ENCODE data around the gene CAMK2G. TPM values are rescaled to one million over a fixed set of nuclear protein-coding genes. Genes with fewer than 3 reads are reported as not detected.

Gene CAMK2G
- total and polyA plus RNA-seq, 5 donors from 2014 or later, result 4.3 to 58.8 (median 4.9) TPM

- no peaks in the 10 kb centered on the region for H3K9me3 Mint-ChIP-seq
- no peak for DNase-seq
- no peaks in the 10 kb centered on the region for H3K9me3 ChIP-seq (ENCODE audit: control insufficient read depth in 2 of 2, low read length in 2 of 2)
- no peak overlapping the region for H3K4me3 ChIP-seq (ENCODE audit: low read depth, low read length)
- peaks cover 20% of the 10 kb centered on the region for H3K36me3 Mint-ChIP-seq
- H3K4me1 ChIP-seq (ENCODE audit: control insufficient read depth, insufficient read depth, low read length, poor library complexity, severe bottlenecking), result peaks cover 88% of the 10 kb centered on the region
- H3K27ac ChIP-seq (ENCODE audit: insufficient read depth, low read length, poor library complexity, severe bottlenecking), result peak overlapping the region; percentile 79
- no peak for ATAC-seq (ENCODE audit: low read depth in 2 of 2)
- no peaks in the 10 kb centered on the region for H3K27me3 ChIP-seq (ENCODE audit: control insufficient read depth, insufficient read depth, low read length)
- peaks cover 45% of the 10 kb centered on the region for H3K36me3 ChIP-seq (ENCODE audit: control insufficient read depth, insufficient read depth, low read length)
- no peaks in the 10 kb centered on the region for H3K27me3 Mint-ChIP-seq
- peaks cover 4 to 92% (median 52%) of the 10 kb centered on the region in 4 donors for H3K4me1 Mint-ChIP-seq
- peak overlapping the region in 3 of 4 donors; percentile 16 to 85 (median 53) for H3K4me3 Mint-ChIP-seq
- H3K27ac Mint-ChIP-seq, result peak overlapping the region; percentile 96 to 97 (median 97)
Observed at GRCh38 chr10:73863039-73863817, 11.1 kb downstream of the CAMK2G start.

- ATAC-seq (ENCODE audit: low read depth in 2 of 2), result no peak
- Histone ChIP-seq H3K27ac (ENCODE audit: insufficient read depth, low read length, poor library complexity, severe bottlenecking) (no peak overlapping the region), H3K4me1 (ENCODE audit: control insufficient read depth, insufficient read depth, low read length, poor library complexity, severe bottlenecking) (peaks cover 88% of the 10 kb centered on the region), H3K9me3 (ENCODE audit: control insufficient read depth in 2 of 2, low read length in 2 of 2) (no peaks in the 10 kb centered on the region), H3K27me3 (ENCODE audit: control insufficient read depth, insufficient read depth, low read length) (no peaks in the 10 kb centered on the region), H3K36me3 (ENCODE audit: control insufficient read depth, insufficient read depth, low read length) (peaks cover 52% of the 10 kb centered on the region), H3K4me3 (ENCODE audit: low read depth, low read length) (no peak overlapping the region)
- peaks cover 28% of the 10 kb centered on the region for H3K36me3 Mint-ChIP-seq
- peak overlapping the region; percentile 87 to 96 (median 87) for H3K27ac Mint-ChIP-seq
- no peak for DNase-seq
- H3K9me3 Mint-ChIP-seq, result no peaks in the 10 kb centered on the region
- peaks cover 12 to 92% (median 62%) of the 10 kb centered on the region in 4 donors for H3K4me1 Mint-ChIP-seq
- H3K4me3 Mint-ChIP-seq, result peak overlapping the region in 2 of 4 donors; percentile 16 to 85
- H3K27me3 Mint-ChIP-seq, result no peaks in the 10 kb centered on the region
Observed at GRCh38 chr10:73862011-73862410, 12.3 kb downstream of the CAMK2G start.

- DNase-seq (no peak), ATAC-seq (ENCODE audit: low read depth in 2 of 2) (no peak)
- H3K27me3 Mint-ChIP-seq, result no peaks in the 10 kb centered on the region
- Histone ChIP-seq H3K27me3 (ENCODE audit: control insufficient read depth, insufficient read depth, low read length) (no peaks in the 10 kb centered on the region), H3K4me3 (ENCODE audit: low read depth, low read length) (no peak overlapping the region), H3K27ac (ENCODE audit: insufficient read depth, low read length, poor library complexity, severe bottlenecking) (no peak overlapping the region), H3K9me3 (ENCODE audit: control insufficient read depth in 2 of 2, low read length in 2 of 2) (no peaks in the 10 kb centered on the region), H3K36me3 (ENCODE audit: control insufficient read depth, insufficient read depth, low read length) (peaks cover 65% of the 10 kb centered on the region), H3K4me1 (ENCODE audit: control insufficient read depth, insufficient read depth, low read length, poor library complexity, severe bottlenecking) (peaks cover 70% of the 10 kb centered on the region)
- no peaks in the 10 kb centered on the region for H3K9me3 Mint-ChIP-seq
- H3K4me3 Mint-ChIP-seq, result peak overlapping the region in 1 of 4 donors; percentile 73
- peaks cover 34% of the 10 kb centered on the region for H3K36me3 Mint-ChIP-seq
- H3K27ac Mint-ChIP-seq, result peak overlapping the region; percentile 60 to 75 (median 69)
- peaks cover 13 to 87% (median 50%) of the 10 kb centered on the region in 4 donors for H3K4me1 Mint-ChIP-seq
Observed at GRCh38 chr10:73859784-73860491, 14.4 kb downstream of the CAMK2G start.

GRCh38 chr10:73859428-73859783 is 14.9 kb downstream of the CAMK2G start:
- peak overlapping the region; percentile 32 to 69 (median 60) for H3K27ac Mint-ChIP-seq
- no peaks in the 10 kb centered on the region for H3K27me3 Mint-ChIP-seq
- no peak overlapping the region for H3K27ac ChIP-seq (ENCODE audit: insufficient read depth, low read length, poor library complexity, severe bottlenecking)
- no peaks in the 10 kb centered on the region for H3K27me3 ChIP-seq (ENCODE audit: control insufficient read depth, insufficient read depth, low read length)
- H3K4me1 ChIP-seq (ENCODE audit: control insufficient read depth, insufficient read depth, low read length, poor library complexity, severe bottlenecking), result peaks cover 64% of the 10 kb centered on the region
- H3K9me3 ChIP-seq (ENCODE audit: control insufficient read depth in 2 of 2, low read length in 2 of 2), result no peaks in the 10 kb centered on the region
- H3K9me3 Mint-ChIP-seq, result no peaks in the 10 kb centered on the region
- H3K36me3 Mint-ChIP-seq, result peaks cover 39% of the 10 kb centered on the region
- peaks cover 68% of the 10 kb centered on the region for H3K36me3 ChIP-seq (ENCODE audit: control insufficient read depth, insufficient read depth, low read length)
- no peak overlapping the region for H3K4me3 ChIP-seq (ENCODE audit: low read depth, low read length)
- H3K4me1 Mint-ChIP-seq, result peaks cover 12 to 84% (median 52%) of the 10 kb centered on the region in 4 donors
- peak overlapping the region in 2 of 4 donors; percentile 8 to 76 for H3K4me3 Mint-ChIP-seq
- DNase-seq (peak in 1 of 3 donors; percentile 38), ATAC-seq (ENCODE audit: low read depth in 2 of 2) (peak in 1 of 2 donors; percentile 43)

GRCh38 chr10:73858750-73859427 is 15.5 kb downstream of the CAMK2G start:
- DNase-seq, result no peak
- Mint-ChIP-seq H3K27me3 (no peaks in the 10 kb centered on the region), H3K4me1 (peaks cover 8 to 81% (median 49%) of the 10 kb centered on the region in 4 donors), H3K27ac (peak overlapping the region in 2 of 3 donors; percentile 32 to 86), H3K36me3 (peaks cover 41% of the 10 kb centered on the region), H3K4me3 (peak overlapping the region in 3 of 4 donors; percentile 8 to 76 (median 41)), H3K9me3 (no peaks in the 10 kb centered on the region)
- H3K4me3 ChIP-seq (ENCODE audit: low read depth, low read length), result no peak overlapping the region
- peaks cover 59% of the 10 kb centered on the region for H3K4me1 ChIP-seq (ENCODE audit: control insufficient read depth, insufficient read depth, low read length, poor library complexity, severe bottlenecking)
- ATAC-seq (ENCODE audit: low read depth in 2 of 2), result no peak
- peaks cover 72% of the 10 kb centered on the region for H3K36me3 ChIP-seq (ENCODE audit: control insufficient read depth, insufficient read depth, low read length)
- H3K27ac ChIP-seq (ENCODE audit: insufficient read depth, low read length, poor library complexity, severe bottlenecking), result peak overlapping the region; percentile 42
- H3K9me3 ChIP-seq (ENCODE audit: control insufficient read depth in 2 of 2, low read length in 2 of 2), result no peaks in the 10 kb centered on the region
- no peaks in the 10 kb centered on the region for H3K27me3 ChIP-seq (ENCODE audit: control insufficient read depth, insufficient read depth, low read length)

GRCh38 chr10:73858013-73858708 is 16.2 kb downstream of the CAMK2G start:
- Histone ChIP-seq H3K27me3 (ENCODE audit: control insufficient read depth, insufficient read depth, low read length) (no peaks in the 10 kb centered on the region), H3K27ac (ENCODE audit: insufficient read depth, low read length, poor library complexity, severe bottlenecking) (no peak overlapping the region), H3K4me3 (ENCODE audit: low read depth, low read length) (no peak overlapping the region), H3K4me1 (ENCODE audit: control insufficient read depth, insufficient read depth, low read length, poor library complexity, severe bottlenecking) (peaks cover 52% of the 10 kb centered on the region), H3K9me3 (ENCODE audit: control insufficient read depth in 2 of 2, low read length in 2 of 2) (no peaks in the 10 kb centered on the region), H3K36me3 (ENCODE audit: control insufficient read depth, insufficient read depth, low read length) (peaks cover 74% of the 10 kb centered on the region)
- no peaks in the 10 kb centered on the region for H3K9me3 Mint-ChIP-seq
- peak overlapping the region in 2 of 4 donors; percentile 29 for H3K4me3 Mint-ChIP-seq
- H3K4me1 Mint-ChIP-seq, result peaks cover 8 to 74% (median 45%) of the 10 kb centered on the region in 4 donors
- H3K27me3 Mint-ChIP-seq, result no peaks in the 10 kb centered on the region
- H3K36me3 Mint-ChIP-seq, result peaks cover 46% of the 10 kb centered on the region
- peak overlapping the region; percentile 48 to 88 (median 81) for H3K27ac Mint-ChIP-seq
- DNase-seq, result no peak
- ATAC-seq (ENCODE audit: low read depth in 2 of 2), result no peak

- Histone ChIP-seq H3K36me3 (ENCODE audit: control insufficient read depth, insufficient read depth, low read length) (peaks cover 74% of the 10 kb centered on the region), H3K4me3 (ENCODE audit: low read depth, low read length) (no peak overlapping the region), H3K9me3 (ENCODE audit: control insufficient read depth in 2 of 2, low read length in 2 of 2) (no peaks in the 10 kb centered on the region), H3K27ac (ENCODE audit: insufficient read depth, low read length, poor library complexity, severe bottlenecking) (no peak overlapping the region), H3K27me3 (ENCODE audit: control insufficient read depth, insufficient read depth, low read length) (no peaks in the 10 kb centered on the region), H3K4me1 (ENCODE audit: control insufficient read depth, insufficient read depth, low read length, poor library complexity, severe bottlenecking) (peaks cover 45% of the 10 kb centered on the region)
- peaks cover 8 to 67% (median 40%) of the 10 kb centered on the region in 4 donors for H3K4me1 Mint-ChIP-seq
- peak overlapping the region in 3 of 4 donors; percentile 29 to 57 (median 29) for H3K4me3 Mint-ChIP-seq
- H3K36me3 Mint-ChIP-seq, result peaks cover 46% of the 10 kb centered on the region
- ATAC-seq (ENCODE audit: low read depth in 2 of 2), result peak; percentile 69 to 70
- peak in 1 of 3 donors; percentile 73 for DNase-seq
- H3K9me3 Mint-ChIP-seq, result no peaks in the 10 kb centered on the region
- no peaks in the 10 kb centered on the region for H3K27me3 Mint-ChIP-seq
- peak overlapping the region; percentile 60 to 88 (median 81) for H3K27ac Mint-ChIP-seq
Observed at GRCh38 chr10:73857446-73857845, 16.9 kb downstream of the CAMK2G start.

Data from CD4-positive, CD25-positive, alpha-beta regulatory T cell (primary cell).